HepG2 (cell line): ENCODE measurements around the gene SRRM2.

Source experiments
- BHLHE40 ChIP-seq: IDR thresholded peaks from 2 replicates; pipeline ENCODE4 v1.6.1; 2011; ENCODE audit warnings: low read length, improper control_type of control experiment
- NFE2L2 ChIP-seq: fragments of 150-350 bp; IDR thresholded peaks from 2 replicates; pipeline ENCODE4 v1.6.1; 2014; ENCODE audit warnings: low read length
- POLR2A ChIP-seq, 2 experiments: IDR thresholded peaks; 2 replicates each; pipeline ENCODE4 v1.6.1; 2011; ENCODE audit warnings: low read depth in 2 of 2, low read length in 2 of 2, mild to moderate bottlenecking in 1 of 2, moderate library complexity in 1 of 2; ENCODE audit not compliant: insufficient read depth in 1 of 2
- SMARCE1 ChIP-seq: fragments of 450-650 bp; IDR thresholded peaks from 2 replicates; pipeline ENCODE4 v1.6.1; 2017; ENCODE audit warnings: borderline replicate concordance
- ZFYVE20 ChIP-seq: sonication (generic); formaldehyde crosslinking; IDR thresholded peaks from 2 replicates; pipeline ENCODE4 v1.8.0; 2023; ENCODE audit warnings: low read depth, mild to moderate bottlenecking, moderate library complexity, missing genetic modification reagents, borderline replicate concordance
- ZNF274 ChIP-seq: sonication (generic); formaldehyde crosslinking; IDR thresholded peaks from 2 replicates; pipeline ENCODE4 v1.5.1; 2020; ENCODE audit warnings: mild to moderate bottlenecking, missing genetic modification reagents
- ZNF629 ChIP-seq: sonication (generic); formaldehyde crosslinking; conservative IDR thresholded peaks from 2 replicates; pipeline ENCODE4 v1.5.0; 2020; ENCODE audit warnings: missing genetic modification reagents
- TF ChIP-seq, protein P1 (sequence below), 2 experiments: IDR thresholded peaks; 2 replicates each; pipeline ENCODE4 v1.6.1; 2011 to 2012; ENCODE audit warnings: low read length in 2 of 2, borderline replicate concordance in 1 of 2, low read depth in 1 of 2, mild to moderate bottlenecking in 1 of 2, moderate library complexity in 1 of 2
- TF ChIP-seq, protein P2 (sequence below): IDR thresholded peaks from 2 replicates; pipeline ENCODE4 v1.6.1; 2012; ENCODE audit warnings: low read depth, low read length, improper control_type of control experiment
- TF ChIP-seq, protein P3 (sequence below): sonication (generic); formaldehyde crosslinking; IDR thresholded peaks from 2 replicates; pipeline ENCODE4 v1.5.0; 2020; ENCODE audit warnings: mild to moderate bottlenecking, missing genetic modification reagents, moderate library complexity
- TF ChIP-seq, protein P4 (sequence below): sonication (generic); formaldehyde crosslinking; IDR thresholded peaks from 2 replicates; pipeline ENCODE4 v1.4.0; 2020; ENCODE audit warnings: mild to moderate bottlenecking, missing genetic modification reagents

DNA sequence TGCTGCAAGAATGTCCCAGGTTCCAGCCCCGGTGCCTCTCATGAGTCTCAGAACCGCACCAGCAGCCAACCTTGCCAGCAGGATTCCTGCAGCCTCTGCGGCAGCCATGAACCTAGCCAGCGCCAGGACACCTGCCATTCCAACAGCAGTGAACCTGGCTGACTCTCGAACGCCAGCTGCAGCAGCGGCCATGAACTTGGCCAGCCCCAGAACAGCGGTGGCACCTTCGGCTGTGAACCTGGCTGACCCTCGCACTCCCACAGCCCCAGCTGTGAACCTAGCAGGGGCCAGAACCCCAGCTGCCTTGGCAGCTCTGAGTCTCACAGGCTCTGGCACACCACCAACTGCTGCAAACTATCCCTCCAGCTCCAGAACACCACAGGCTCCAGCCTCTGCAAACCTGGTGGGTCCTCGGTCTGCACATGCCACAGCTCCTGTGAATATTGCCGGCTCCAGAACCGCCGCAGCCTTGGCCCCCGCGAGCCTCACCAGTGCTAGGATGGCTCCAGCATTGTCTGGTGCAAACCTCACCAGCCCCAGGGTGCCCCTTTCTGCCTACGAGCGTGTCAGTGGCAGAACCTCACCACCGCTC is 14.8 kb downstream of the SRRM2 start:
- TF ChIP-seq ZNF274 (CRISPR knock-in tag) (no peak), NFE2L2 (no peak), ZNF629 (CRISPR knock-in tag) (no peak), SMARCE1 (no peak), POLR2A (IDR thresholded peaks at IDR 0.05; ENCODE audit: insufficient read depth in 1 of 2, low read depth in 2 of 2, low read length in 2 of 2) (no peak), BHLHE40 (no peak), ZFYVE20 (no peak)
- TF ChIP-seq, protein P1, sequence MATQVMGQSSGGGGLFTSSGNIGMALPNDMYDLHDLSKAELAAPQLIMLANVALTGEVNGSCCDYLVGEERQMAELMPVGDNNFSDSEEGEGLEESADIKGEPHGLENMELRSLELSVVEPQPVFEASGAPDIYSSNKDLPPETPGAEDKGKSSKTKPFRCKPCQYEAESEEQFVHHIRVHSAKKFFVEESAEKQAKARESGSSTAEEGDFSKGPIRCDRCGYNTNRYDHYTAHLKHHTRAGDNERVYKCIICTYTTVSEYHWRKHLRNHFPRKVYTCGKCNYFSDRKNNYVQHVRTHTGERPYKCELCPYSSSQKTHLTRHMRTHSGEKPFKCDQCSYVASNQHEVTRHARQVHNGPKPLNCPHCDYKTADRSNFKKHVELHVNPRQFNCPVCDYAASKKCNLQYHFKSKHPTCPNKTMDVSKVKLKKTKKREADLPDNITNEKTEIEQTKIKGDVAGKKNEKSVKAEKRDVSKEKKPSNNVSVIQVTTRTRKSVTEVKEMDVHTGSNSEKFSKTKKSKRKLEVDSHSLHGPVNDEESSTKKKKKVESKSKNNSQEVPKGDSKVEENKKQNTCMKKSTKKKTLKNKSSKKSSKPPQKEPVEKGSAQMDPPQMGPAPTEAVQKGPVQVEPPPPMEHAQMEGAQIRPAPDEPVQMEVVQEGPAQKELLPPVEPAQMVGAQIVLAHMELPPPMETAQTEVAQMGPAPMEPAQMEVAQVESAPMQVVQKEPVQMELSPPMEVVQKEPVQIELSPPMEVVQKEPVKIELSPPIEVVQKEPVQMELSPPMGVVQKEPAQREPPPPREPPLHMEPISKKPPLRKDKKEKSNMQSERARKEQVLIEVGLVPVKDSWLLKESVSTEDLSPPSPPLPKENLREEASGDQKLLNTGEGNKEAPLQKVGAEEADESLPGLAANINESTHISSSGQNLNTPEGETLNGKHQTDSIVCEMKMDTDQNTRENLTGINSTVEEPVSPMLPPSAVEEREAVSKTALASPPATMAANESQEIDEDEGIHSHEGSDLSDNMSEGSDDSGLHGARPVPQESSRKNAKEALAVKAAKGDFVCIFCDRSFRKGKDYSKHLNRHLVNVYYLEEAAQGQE (IDR thresholded peaks at IDR 0.05; ENCODE audit: borderline replicate concordance in 1 of 2, low read depth in 1 of 2, low read length in 2 of 2): no peak
- TF ChIP-seq, protein P2, sequence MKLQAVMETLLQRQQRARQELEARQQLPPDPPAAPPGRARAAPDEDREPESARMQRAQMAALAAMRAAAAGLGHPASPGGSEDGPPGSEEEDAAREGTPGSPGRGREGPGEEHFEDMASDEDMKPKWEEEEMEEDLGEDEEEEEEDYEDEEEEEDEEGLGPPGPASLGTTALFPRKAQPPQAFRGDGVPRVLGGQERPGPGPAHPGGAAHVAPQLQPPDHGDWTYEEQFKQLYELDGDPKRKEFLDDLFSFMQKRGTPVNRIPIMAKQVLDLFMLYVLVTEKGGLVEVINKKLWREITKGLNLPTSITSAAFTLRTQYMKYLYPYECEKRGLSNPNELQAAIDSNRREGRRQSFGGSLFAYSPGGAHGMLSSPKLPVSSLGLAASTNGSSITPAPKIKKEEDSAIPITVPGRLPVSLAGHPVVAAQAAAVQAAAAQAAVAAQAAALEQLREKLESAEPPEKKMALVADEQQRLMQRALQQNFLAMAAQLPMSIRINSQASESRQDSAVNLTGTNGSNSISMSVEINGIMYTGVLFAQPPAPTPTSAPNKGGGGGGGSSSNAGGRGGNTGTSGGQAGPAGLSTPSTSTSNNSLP: no peak
- TF ChIP-seq, protein P3, sequence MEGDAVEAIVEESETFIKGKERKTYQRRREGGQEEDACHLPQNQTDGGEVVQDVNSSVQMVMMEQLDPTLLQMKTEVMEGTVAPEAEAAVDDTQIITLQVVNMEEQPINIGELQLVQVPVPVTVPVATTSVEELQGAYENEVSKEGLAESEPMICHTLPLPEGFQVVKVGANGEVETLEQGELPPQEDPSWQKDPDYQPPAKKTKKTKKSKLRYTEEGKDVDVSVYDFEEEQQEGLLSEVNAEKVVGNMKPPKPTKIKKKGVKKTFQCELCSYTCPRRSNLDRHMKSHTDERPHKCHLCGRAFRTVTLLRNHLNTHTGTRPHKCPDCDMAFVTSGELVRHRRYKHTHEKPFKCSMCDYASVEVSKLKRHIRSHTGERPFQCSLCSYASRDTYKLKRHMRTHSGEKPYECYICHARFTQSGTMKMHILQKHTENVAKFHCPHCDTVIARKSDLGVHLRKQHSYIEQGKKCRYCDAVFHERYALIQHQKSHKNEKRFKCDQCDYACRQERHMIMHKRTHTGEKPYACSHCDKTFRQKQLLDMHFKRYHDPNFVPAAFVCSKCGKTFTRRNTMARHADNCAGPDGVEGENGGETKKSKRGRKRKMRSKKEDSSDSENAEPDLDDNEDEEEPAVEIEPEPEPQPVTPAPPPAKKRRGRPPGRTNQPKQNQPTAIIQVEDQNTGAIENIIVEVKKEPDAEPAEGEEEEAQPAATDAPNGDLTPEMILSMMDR (CRISPR knock-in tag): no peak
- TF ChIP-seq, protein P4, sequence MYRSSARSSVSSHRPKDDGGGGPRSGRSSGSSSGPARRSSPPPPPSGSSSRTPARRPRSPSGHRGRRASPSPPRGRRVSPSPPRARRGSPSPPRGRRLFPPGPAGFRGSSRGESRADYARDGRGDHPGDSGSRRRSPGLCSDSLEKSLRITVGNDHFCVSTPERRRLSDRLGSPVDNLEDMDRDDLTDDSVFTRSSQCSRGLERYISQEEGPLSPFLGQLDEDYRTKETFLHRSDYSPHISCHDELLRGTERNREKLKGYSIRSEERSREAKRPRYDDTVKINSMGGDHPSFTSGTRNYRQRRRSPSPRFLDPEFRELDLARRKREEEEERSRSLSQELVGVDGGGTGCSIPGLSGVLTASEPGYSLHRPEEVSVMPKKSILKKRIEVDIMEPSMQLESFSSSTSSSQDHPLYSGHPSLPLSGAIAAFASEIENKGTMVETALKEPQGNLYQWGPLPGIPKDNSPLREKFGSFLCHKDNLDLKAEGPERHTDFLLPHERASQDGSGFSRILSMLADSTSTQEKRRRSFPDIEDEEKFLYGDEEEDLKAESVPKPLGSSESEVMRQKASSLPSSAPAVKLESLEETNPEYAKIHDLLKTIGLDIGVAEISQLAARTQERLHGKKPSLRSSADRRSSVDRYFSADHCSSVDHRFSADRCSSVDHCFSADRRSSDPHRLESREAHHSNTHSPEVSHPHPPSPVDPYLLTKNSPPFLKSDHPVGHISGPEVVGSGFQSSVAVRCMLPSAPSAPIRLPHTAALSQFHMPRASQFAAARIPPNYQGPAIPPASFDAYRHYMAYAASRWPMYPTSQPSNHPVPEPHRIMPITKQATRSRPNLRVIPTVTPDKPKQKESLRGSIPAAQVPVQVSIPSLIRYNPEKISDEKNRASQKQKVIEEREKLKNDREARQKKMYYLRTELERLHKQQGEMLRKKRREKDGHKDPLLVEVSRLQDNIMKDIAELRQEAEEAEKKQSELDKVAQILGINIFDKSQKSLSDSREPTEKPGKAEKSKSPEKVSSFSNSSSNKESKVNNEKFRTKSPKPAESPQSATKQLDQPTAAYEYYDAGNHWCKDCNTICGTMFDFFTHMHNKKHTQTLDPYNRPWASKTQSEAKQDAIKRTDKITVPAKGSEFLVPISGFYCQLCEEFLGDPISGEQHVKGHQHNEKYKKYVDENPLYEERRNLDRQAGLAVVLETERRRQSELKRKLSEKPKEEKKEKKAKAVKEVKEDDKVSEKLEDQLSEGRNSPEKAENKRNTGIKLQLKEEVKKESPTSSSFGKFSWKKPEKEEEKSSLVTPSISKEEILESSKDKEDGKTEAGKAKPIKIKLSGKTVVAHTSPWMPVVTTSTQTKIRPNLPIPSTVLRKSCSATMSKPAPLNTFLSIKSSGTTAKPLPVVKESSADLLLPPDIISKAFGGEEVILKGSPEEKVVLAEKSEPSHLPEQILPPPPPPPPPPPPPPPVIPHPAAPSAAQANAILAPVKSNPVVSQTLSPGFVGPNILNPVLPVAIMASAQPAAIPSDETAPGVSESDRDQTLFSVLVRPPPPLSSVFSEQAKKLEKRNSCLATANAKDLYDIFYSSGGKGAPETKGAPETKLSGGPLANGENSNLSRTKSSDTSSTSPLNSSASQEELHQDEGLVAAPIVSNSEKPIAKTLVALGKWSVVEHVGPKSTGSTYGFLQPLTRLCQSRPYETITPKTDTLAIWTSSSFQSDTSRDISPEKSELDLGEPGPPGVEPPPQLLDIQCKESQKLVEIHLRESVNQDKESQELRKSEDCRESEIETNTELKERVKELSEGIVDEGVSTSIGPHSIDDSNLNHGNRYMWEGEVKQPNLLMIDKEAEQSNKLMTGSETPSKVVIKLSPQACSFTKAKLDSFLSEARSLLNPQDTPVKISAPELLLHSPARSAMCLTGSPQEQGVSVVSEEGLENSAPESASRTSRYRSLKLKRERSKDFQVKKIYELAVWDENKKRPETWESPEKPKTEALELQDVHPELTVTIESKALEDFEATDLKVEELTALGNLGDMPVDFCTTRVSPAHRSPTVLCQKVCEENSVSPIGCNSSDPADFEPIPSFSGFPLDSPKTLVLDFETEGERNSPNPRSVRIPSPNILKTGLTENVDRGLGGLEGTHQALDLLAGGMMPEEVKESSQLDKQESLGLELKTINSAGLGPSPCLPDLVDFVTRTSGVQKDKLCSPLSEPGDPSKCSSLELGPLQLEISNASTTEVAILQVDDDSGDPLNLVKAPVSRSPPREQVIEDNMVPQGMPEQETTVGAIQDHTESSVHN (CRISPR knock-in tag): no peak
